Sigmoid colon (tissue), 7 donors: ENCODE measurements around the gene ATXN7. TPM values are rescaled to one million over a fixed set of nuclear protein-coding genes. Genes with fewer than 3 reads are reported as not detected.

Experiments
- DNase-seq: peaks from one replicate; pipeline ENCODE4 v3.0.0-alpha.2; 2019
- H3K27ac ChIP-seq, 4 donors: fragments of 200-600 bp; sonication (generic); one replicate each; pipeline ENCODE4 v1.5.1; 2016 to 2019; ENCODE audit warnings: mild to moderate bottlenecking in 1 of 4
- H3K27me3 ChIP-seq, 3 donors: fragments of 200-600 bp; sonication (generic); one replicate each; pipeline ENCODE4 v1.5.1; 2019; ENCODE audit warnings: mild to moderate bottlenecking in 1 of 3
- H3K36me3 ChIP-seq, 4 donors: fragments of 200-600 bp; sonication (generic); one replicate each; pipeline ENCODE4 v1.5.1; 2016 to 2019
- H3K4me1 ChIP-seq, 4 donors: fragments of 200-600 bp; sonication (generic); one replicate each; pipeline ENCODE4 v1.5.1; 2017 to 2019
- H3K4me3 ChIP-seq, 4 donors: fragments of 200-600 bp; sonication (generic); one replicate each; pipeline ENCODE4 v1.5.1; 2017 to 2019; ENCODE audit warnings: mild to moderate bottlenecking in 2 of 4, moderate library complexity in 1 of 4
- H3K9me3 ChIP-seq, 4 donors: fragments of 200-600 bp in 3 of 4; sonication (generic) in 3 of 4; one replicate each; pipeline versions ENCODE4 v1.5.1 to v1.6.1; 2013 to 2019
- EP300 ChIP-seq, 4 donors: sonication (generic); formaldehyde crosslinking; IDR thresholded peaks; one replicate each; pipeline ENCODE4 v1.6.1; 2017; ENCODE audit warnings: antibody characterized with exemption in 4 of 4
- POLR2A ChIP-seq, 2 donors: fragments of 450-650 bp; IDR thresholded peaks; one replicate each; pipeline ENCODE4 v1.6.1; 2016; ENCODE audit warnings: antibody characterized with exemption in 2 of 2, mild to moderate bottlenecking in 2 of 2, moderate library complexity in 2 of 2
- POLR2AphosphoS5 ChIP-seq, 4 donors: sonication (generic); formaldehyde crosslinking; IDR thresholded peaks; one replicate each; pipeline ENCODE4 v1.6.1; 2017; ENCODE audit warnings: antibody characterized with exemption in 4 of 4
- WGBS, 2 donors: extraction: QIAGEN DNeasy Blood & Tissue Kit; methylation state at CpG; one replicate each; pipeline ENCODE4 v1.1.7; 2013; 5-methylcytosine and 5-hydroxymethylcytosine counted together
- intact Hi-C: fragments of 100-400 bp; cut with DNase I; formaldehyde crosslinking; loops from one replicate; pipeline ENCODE4 v1.15.1; 2023
- polyA plus RNA-seq, 3 donors: library from polyadenylated mRNA; stranded (reverse); fragments of 200-250 nt; gene quantifications; one replicate each; pipeline ENCODE4 v1.2.3, GENCODE V29; 2013
- total RNA-seq, 4 donors: library from RNA; depleted of rRNA; stranded (reverse); fragments of >200 nt; gene quantifications; one replicate each; pipeline ENCODE4 v1.1.0, GENCODE V29; 2016
- TF ChIP-seq, protein P1 (sequence below), 4 experiments: fragments of 450-650 bp in 3 of 4; fragments of 200-600 bp in 1 of 4; IDR thresholded peaks; one replicate each; pipeline ENCODE4 v1.5.1; 2016 to 2019; ENCODE audit warnings: antibody characterized with exemption in 4 of 4, mild to moderate bottlenecking in 3 of 4, moderate library complexity in 2 of 4
- donor health status: healthy with polysubstance abuse.
- donor health status: Bipolar disorder and iron deficiency.
- donor health status: healthy.

The ATXN7 gene, protein sequence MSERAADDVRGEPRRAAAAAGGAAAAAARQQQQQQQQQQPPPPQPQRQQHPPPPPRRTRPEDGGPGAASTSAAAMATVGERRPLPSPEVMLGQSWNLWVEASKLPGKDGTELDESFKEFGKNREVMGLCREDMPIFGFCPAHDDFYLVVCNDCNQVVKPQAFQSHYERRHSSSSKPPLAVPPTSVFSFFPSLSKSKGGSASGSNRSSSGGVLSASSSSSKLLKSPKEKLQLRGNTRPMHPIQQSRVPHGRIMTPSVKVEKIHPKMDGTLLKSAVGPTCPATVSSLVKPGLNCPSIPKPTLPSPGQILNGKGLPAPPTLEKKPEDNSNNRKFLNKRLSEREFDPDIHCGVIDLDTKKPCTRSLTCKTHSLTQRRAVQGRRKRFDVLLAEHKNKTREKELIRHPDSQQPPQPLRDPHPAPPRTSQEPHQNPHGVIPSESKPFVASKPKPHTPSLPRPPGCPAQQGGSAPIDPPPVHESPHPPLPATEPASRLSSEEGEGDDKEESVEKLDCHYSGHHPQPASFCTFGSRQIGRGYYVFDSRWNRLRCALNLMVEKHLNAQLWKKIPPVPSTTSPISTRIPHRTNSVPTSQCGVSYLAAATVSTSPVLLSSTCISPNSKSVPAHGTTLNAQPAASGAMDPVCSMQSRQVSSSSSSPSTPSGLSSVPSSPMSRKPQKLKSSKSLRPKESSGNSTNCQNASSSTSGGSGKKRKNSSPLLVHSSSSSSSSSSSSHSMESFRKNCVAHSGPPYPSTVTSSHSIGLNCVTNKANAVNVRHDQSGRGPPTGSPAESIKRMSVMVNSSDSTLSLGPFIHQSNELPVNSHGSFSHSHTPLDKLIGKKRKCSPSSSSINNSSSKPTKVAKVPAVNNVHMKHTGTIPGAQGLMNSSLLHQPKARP
- 10 to 100 TPM; 17.8 to 32.7 (median 27.3) TPM for total RNA-seq
- polyA plus RNA-seq, result 10 to 100 TPM in 1 of 3 donors, 1 to 10 TPM in 2; 2.1 to 12.7 (median 4.8) TPM

- H3K27ac ChIP-seq, result peak within 1 kb of the TSS; percentile 84 to 95 (median 94)
- WGBS, 2 donors, result 0 to 1% methylated on average over 98 of the region's 98 CpGs
- H3K4me1 ChIP-seq, result peaks cover 0 to 33% (median 25%) of the 10 kb centered on the region in 4 donors
- TF ChIP-seq POLR2AphosphoS5 (IDR thresholded peaks at IDR 0.05), result peak in 1 of 4 donors; percentile 4
- TF ChIP-seq EP300 (IDR thresholded peaks at IDR 0.05), result no peak
- TF ChIP-seq POLR2A (IDR thresholded peaks at IDR 0.05), result no peak
- TF ChIP-seq, protein P1, sequence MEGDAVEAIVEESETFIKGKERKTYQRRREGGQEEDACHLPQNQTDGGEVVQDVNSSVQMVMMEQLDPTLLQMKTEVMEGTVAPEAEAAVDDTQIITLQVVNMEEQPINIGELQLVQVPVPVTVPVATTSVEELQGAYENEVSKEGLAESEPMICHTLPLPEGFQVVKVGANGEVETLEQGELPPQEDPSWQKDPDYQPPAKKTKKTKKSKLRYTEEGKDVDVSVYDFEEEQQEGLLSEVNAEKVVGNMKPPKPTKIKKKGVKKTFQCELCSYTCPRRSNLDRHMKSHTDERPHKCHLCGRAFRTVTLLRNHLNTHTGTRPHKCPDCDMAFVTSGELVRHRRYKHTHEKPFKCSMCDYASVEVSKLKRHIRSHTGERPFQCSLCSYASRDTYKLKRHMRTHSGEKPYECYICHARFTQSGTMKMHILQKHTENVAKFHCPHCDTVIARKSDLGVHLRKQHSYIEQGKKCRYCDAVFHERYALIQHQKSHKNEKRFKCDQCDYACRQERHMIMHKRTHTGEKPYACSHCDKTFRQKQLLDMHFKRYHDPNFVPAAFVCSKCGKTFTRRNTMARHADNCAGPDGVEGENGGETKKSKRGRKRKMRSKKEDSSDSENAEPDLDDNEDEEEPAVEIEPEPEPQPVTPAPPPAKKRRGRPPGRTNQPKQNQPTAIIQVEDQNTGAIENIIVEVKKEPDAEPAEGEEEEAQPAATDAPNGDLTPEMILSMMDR (IDR thresholded peaks at IDR 0.05), result no peak
- H3K36me3 ChIP-seq, result no peaks in the 10 kb centered on the region
- intact Hi-C loops, result loop anchor here (1.0 to 5.0 kb wide), 3 partner anchors 48 to 134 kb away; no protein-coding TSS in a partner anchor
- DNase-seq, result peak; percentile 83
- peak within 1 kb of the TSS; percentile 95 to 99 (median 98) for H3K4me3 ChIP-seq
- H3K9me3 ChIP-seq, result no peaks in the 10 kb centered on the region
- H3K27me3 ChIP-seq, result no peaks in the 10 kb centered on the region
Observed at GRCh38 chr3:63863150-63864007, at the start of gene ATXN7, which contains the start of gene THOC7. Gene ATXN7 (plus strand): TSS chr3:63863867. CDS start chr3:63912599, 48,732 bp downstream. Gene THOC7 (minus strand): TSS chr3:63863805. CDS start chr3:63863790, 15 bp downstream.

DNA sequence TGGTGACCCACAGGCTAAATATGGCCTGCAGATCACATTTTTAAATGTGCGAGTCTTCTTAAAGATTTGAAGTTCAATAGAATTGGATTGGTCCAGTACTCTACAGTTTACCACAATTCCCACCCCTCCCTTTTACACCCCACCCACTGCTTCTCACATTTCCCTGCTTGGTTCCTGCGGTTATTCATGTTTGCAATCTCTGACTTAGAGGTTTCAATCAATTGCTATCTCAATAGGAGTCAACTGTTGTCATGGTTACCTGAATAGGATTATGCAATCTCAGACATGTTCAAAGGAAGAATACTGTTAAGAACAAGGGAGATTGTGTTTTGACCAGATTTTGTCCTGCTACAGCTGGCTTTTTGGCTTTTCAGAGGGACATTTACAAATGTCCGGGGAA lies 49.4 kb upstream of the ATXN7 start:
- Histone ChIP-seq H3K36me3 (no peaks in the 10 kb centered on the region), H3K4me1 (peaks cover 0 to 3% (median 2%) of the 10 kb centered on the region in 4 donors), H3K9me3 (no peaks in the 10 kb centered on the region), H3K27ac (no peak overlapping the region), H3K27me3 (no peaks in the 10 kb centered on the region), H3K4me3 (no peak overlapping the region)
- WGBS, 2 donors, result 89 to 91% methylated on average over 3 of the region's 3 CpGs
- no peak for DNase-seq
- TF ChIP-seq EP300 (IDR thresholded peaks at IDR 0.05), result no peak
- TF ChIP-seq, protein P1 (IDR thresholded peaks at IDR 0.05), result no peak
- no peak for TF ChIP-seq POLR2AphosphoS5 (IDR thresholded peaks at IDR 0.05)
- no peak for TF ChIP-seq POLR2A (IDR thresholded peaks at IDR 0.05)
- intact Hi-C loops, result no loop called here

DNA sequence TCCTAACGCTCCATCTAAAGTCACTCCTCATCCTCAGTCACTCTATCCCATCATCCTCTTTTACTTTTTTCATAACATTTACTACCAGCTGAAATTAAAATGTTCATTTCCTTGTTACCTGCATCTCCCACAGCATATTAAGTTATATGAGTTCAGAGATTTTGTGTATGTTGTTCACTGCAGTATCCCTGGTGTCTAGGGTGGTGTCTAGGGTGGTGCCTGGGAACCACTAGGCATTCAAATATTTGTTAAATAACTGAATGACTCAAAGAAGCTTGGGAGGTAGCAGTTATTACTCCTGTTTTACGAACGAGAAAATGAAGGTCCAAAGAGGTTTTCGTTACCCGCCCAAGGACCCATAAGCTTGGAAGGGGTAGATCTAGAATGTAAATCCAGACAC lies 46.4 kb upstream of the ATXN7 start:
- WGBS, 2 donors, result 33 to 71% methylated on average over 5 of the region's 5 CpGs
- DNase-seq, result no peak

More for the DNA sequence above, 46.4 kb upstream of the ATXN7 start:
- Histone ChIP-seq H3K36me3 (no peaks in the 10 kb centered on the region), H3K27me3 (no peaks in the 10 kb centered on the region), H3K4me3 (no peak overlapping the region), H3K9me3 (no peaks in the 10 kb centered on the region), H3K4me1 (peaks cover 0 to 3% (median 2%) of the 10 kb centered on the region in 4 donors), H3K27ac (no peak overlapping the region)
- TF ChIP-seq EP300 (IDR thresholded peaks at IDR 0.05), result no peak
- TF ChIP-seq, protein P1 (IDR thresholded peaks at IDR 0.05), result no peak
- TF ChIP-seq POLR2AphosphoS5 (IDR thresholded peaks at IDR 0.05), result no peak
- no peak for TF ChIP-seq POLR2A (IDR thresholded peaks at IDR 0.05)
- intact Hi-C loops, result loop anchor here (5.0 kb wide), 2 partner anchors 465 to 1195 kb away; no protein-coding TSS in a partner anchor
